Osteoblast (primary cell): ENCODE measurements around the gene SSR2. TPM values are rescaled to one million over a fixed set of nuclear protein-coding genes. Genes with fewer than 3 reads are reported as not detected.

Experiments used
- DNase-seq: peaks from one replicate; pipeline ENCODE4 v3.0.0; 2011; ENCODE audit warnings: low spot score, mixed read lengths; ENCODE audit not compliant: insufficient read length; ENCODE audit errors: missing footprints
- H2AFZ ChIP-seq: 2 replicates; pipeline ENCODE4 v1.6.0; 2011; ENCODE audit warnings: mild to moderate bottlenecking, low read length
- H3K27ac ChIP-seq: 2 replicates; pipeline ENCODE4 v1.5.1; 2011; ENCODE audit warnings: mild to moderate bottlenecking, low read depth, low read length, moderate library complexity
- H3K27me3 ChIP-seq: 2 replicates; pipeline ENCODE4 v1.6.0; 2012; ENCODE audit warnings: mild to moderate bottlenecking, control low read depth, inconsistent platforms, low read length, moderate library complexity; ENCODE audit not compliant: insufficient read depth
- H3K36me3 ChIP-seq: 2 replicates; pipeline ENCODE4 v1.5.1; 2011; ENCODE audit warnings: mild to moderate bottlenecking, low read length, control low read depth, moderate library complexity; ENCODE audit not compliant: insufficient read depth
- H3K4me1 ChIP-seq: 2 replicates; pipeline ENCODE4 v1.5.1; 2011; ENCODE audit warnings: mild to moderate bottlenecking, low read length, control low read depth, moderate library complexity; ENCODE audit not compliant: insufficient read depth
- H3K4me2 ChIP-seq: 2 replicates; pipeline ENCODE4 v1.6.0; 2011; ENCODE audit warnings: mild to moderate bottlenecking, low read length; ENCODE audit not compliant: insufficient read depth
- H3K4me3 ChIP-seq: fragments of 200-600 bp; sonication (generic); 3 replicates; pipeline ENCODE4 v1.5.1; 2012; ENCODE audit warnings: mild to moderate bottlenecking, low read length, inconsistent platforms; ENCODE audit not compliant: insufficient read depth
- H3K79me2 ChIP-seq: 2 replicates; pipeline ENCODE4 v1.6.0; 2012; ENCODE audit warnings: mild to moderate bottlenecking, low read length, control low read depth, inconsistent platforms; ENCODE audit not compliant: insufficient read depth
- H3K9me3 ChIP-seq: 2 replicates; pipeline ENCODE4 v1.5.1; 2011; ENCODE audit warnings: low read depth, low read length, control low read depth
- H4K20me1 ChIP-seq: 2 replicates; pipeline ENCODE4 v1.6.0; 2012; ENCODE audit warnings: mild to moderate bottlenecking, low read length, control low read depth; ENCODE audit not compliant: insufficient read depth
- CTCF ChIP-seq: IDR thresholded peaks from 2 replicates; pipeline ENCODE4 v1.5.1; 2011; ENCODE audit warnings: mild to moderate bottlenecking, low read depth, low read length, moderate library complexity; ENCODE audit errors: extremely low read depth
- total RNA-seq: library from RNA; depleted of rRNA; stranded (reverse); fragments of >200 nt; gene quantifications from 2 replicates; pipeline ENCODE4 v1.2.3, GENCODE V29; 2012

The SSR2 gene
- total RNA-seq, 1 donor, result 415 TPM

- Histone ChIP-seq H3K27me3 (no peaks in the 10 kb centered on the region), H3K79me2 (no peaks in the 10 kb centered on the region), H3K4me2 (no peak overlapping the region), H3K4me3 (no peak overlapping the region), H4K20me1 (no peaks in the 10 kb centered on the region), H3K9me3 (no peaks in the 10 kb centered on the region), H2AFZ (peak overlapping the region; percentile 41), H3K36me3 (peaks cover 13% of the 10 kb centered on the region), H3K27ac (no peak overlapping the region), H3K4me1 (no peaks in the 10 kb centered on the region)
- TF ChIP-seq CTCF, result no peak
- peak; percentile 45 for DNase-seq
Observed at GRCh38 chr1:156033011-156033410, 12.3 kb upstream of the SSR2 start.

- peaks cover 6% of the 10 kb centered on the region for H3K27me3 ChIP-seq
- TF ChIP-seq CTCF, result no peak
- H3K9me3 ChIP-seq, result no peaks in the 10 kb centered on the region
- no peaks in the 10 kb centered on the region for H3K36me3 ChIP-seq
- H3K4me1 ChIP-seq, result no peaks in the 10 kb centered on the region
- H3K4me2 ChIP-seq, result no peak overlapping the region
- no peaks in the 10 kb centered on the region for H3K79me2 ChIP-seq
- H4K20me1 ChIP-seq, result no peaks in the 10 kb centered on the region
- DNase-seq, result peak; percentile 27
- H3K4me3 ChIP-seq, result no peak overlapping the region
- no peak overlapping the region for H2AFZ ChIP-seq
- no peak overlapping the region for H3K27ac ChIP-seq
Observed at GRCh38 chr1:156026588-156026987, 5.8 kb upstream of the SSR2 start.

GRCh38 chr1:156025876-156026275 is 5.1 kb upstream of the SSR2 start:
- Histone ChIP-seq H3K9me3 (no peaks in the 10 kb centered on the region), H3K4me1 (peaks cover 2% of the 10 kb centered on the region), H4K20me1 (no peaks in the 10 kb centered on the region), H3K27ac (no peak overlapping the region), H3K4me2 (no peak overlapping the region), H2AFZ (peak overlapping the region; percentile 70), H3K79me2 (no peaks in the 10 kb centered on the region), H3K27me3 (peaks cover 6% of the 10 kb centered on the region), H3K36me3 (no peaks in the 10 kb centered on the region), H3K4me3 (no peak overlapping the region)
- peak; percentile 73 for TF ChIP-seq CTCF
- DNase-seq, result peak; percentile 93

GRCh38 chr1:156024801-156025200 is 4.0 kb upstream of the SSR2 start:
- Histone ChIP-seq H3K4me1 (peaks cover 5% of the 10 kb centered on the region), H3K36me3 (peaks cover under 1% of the 10 kb centered on the region), H3K79me2 (peaks cover 10% of the 10 kb centered on the region), H3K4me3 (no peak overlapping the region), H4K20me1 (peaks cover 6% of the 10 kb centered on the region), H3K4me2 (no peak overlapping the region), H3K27ac (no peak overlapping the region), H2AFZ (no peak overlapping the region), H3K27me3 (peaks cover 6% of the 10 kb centered on the region), H3K9me3 (no peaks in the 10 kb centered on the region)
- no peak for TF ChIP-seq CTCF
- no peak for DNase-seq
